GM18502 (cell line): ENCODE results near the gene CX3CR1.
"Not testable (repeated sequence)": the region's sequence is repeated elsewhere in the genome, so short reads cannot be mapped to it uniquely, and the experiment has no call there.

ENCODE experiments used
- ATAC-seq: cut with Tn5 transposase; IDR thresholded peaks from one replicate; pipeline ENCODE4 v1.9.1; 2021; ENCODE audit warnings: mild to moderate bottlenecking; ENCODE audit not compliant: unreplicated experiment, poor library complexity

Gene CX3CR1

DNA sequence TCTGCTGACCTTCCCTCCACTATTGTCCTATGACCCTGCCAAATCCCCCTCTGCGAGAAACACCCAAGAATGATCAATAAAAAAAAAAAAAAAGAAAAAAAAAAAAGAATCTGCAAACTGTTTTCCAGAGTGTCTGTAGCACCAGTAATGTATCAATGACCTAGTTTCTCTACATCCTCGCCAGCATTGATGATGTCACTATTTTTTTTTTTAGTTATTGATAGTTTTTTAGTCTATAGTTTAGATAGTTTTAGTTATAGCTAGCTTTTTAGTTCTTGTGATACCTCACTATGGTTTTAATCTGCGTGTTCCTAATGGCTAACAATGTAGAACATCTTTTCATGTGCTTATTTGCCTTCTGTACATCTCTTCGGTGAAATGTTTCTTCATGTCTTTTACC, 51.3 kb downstream of the CX3CR1 start:
- ATAC-seq, result no peak

- ATAC-seq, result not testable (repeated sequence)
Observed at GRCh38 chr3:39227596-39227995, 52.2 kb downstream of the CX3CR1 start.

GRCh38 chr3:39226106-39226741, 53.6 kb downstream of the CX3CR1 start:
- peak; percentile 58 for ATAC-seq

- no peak for ATAC-seq
Observed at GRCh38 chr3:39224288-39224687, 55.5 kb downstream of the CX3CR1 start.

DNA sequence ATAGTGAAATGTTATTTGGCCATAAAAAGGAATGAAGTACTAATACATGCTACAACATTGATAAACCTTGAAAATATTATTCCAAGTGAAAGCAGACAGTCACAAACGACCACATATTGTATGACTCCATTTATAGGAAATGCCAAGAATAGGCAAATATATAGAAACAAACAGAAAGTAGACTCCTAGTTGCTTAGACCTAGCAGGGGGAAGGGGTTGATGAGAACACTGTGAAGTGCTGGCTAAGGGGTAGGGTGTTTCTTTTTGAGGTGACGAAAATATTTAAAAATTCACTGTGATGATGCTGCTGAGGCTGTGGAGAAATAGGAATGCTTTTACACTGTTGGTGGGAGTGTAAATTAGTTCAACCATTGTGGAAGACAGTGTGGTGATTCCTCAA, 56.9 kb downstream of the CX3CR1 start:
- ATAC-seq, result no peak

GRCh38 chr3:39222462-39222861, 57.4 kb downstream of the CX3CR1 start:
- no peak for ATAC-seq

DNA sequence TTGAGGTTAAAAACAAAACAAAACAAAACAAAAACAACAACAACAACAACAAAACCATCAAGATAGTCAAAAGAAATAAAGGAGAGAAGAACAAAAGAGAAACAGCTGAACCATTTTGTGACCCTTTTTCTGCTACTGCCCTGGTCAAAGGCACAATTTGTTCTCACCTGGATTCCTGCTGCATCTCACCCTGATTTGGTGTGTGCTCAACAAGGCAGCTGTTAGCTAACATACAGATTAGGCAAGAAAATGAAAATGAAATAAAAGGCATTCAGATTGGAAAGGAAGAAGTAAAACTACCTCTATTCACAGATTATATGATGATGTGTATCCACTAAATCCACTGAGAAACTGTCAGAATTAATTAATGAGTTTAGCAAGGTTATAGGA, 58.7 kb downstream of the CX3CR1 start:
- ATAC-seq, result no peak

- ATAC-seq, result no peak
Observed at GRCh38 chr3:39220407-39221140, 59.3 kb downstream of the CX3CR1 start.

- ATAC-seq, result no peak
Observed at GRCh38 chr3:39219702-39220101, 60.1 kb downstream of the CX3CR1 start.

- peak; percentile 97 for ATAC-seq
Observed at GRCh38 chr3:39216176-39216790, 63.6 kb downstream of the CX3CR1 start.

DNA sequence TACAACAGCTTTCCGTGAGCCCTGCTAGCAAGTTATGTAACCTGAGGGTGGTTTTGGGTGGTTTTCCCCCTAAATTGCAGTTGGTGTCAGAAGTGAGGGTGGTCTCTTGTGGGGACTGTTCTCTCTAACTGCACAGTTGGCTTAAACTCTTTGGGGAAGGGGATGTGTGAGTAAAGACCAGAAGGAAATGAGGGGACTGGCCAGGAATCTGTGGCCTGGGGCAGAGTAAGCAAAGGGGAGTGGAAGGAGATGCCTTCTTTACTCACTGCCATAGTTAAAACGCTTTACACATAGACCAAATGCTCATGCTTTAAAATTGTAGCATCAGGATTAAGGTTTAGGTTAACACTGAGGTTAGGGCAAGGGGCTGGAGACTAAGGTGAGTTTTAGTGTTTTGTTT, 66.2 kb downstream of the CX3CR1 start:
- ATAC-seq, result no peak
